H1 (cell line): ENCODE measurements around the gene DENND4A. TPM values are rescaled to one million over a fixed set of nuclear protein-coding genes. Genes with fewer than 3 reads are reported as not detected.

Experiments used
- CTCF ChIA-PET: fragments of 300-600 bp; sonication (Branson Sonifier 250); formaldehyde crosslinking; loops from one replicate; lab custom pipeline; 2021; ENCODE audit not compliant: partially characterized antibody; lab: Charles Lee
- POLR2A ChIA-PET: fragments of 300-600 bp; sonication (Branson Sonifier 250); formaldehyde crosslinking; loops from one replicate; lab custom pipeline; 2021; ENCODE audit warnings: inconsistent platforms; ENCODE audit not compliant: partially characterized antibody; lab: Charles Lee
- DNase-seq, 2 experiments: peaks; one replicate each; pipeline versions ENCODE4 v3.0.0 to v3.0.0-alpha.2; 2010 to 2022; ENCODE audit warnings: low spot score in 2 of 2, low read depth in 1 of 2, mixed read lengths in 1 of 2
- FAIRE-seq: peaks from 2 replicates; lab custom pipeline; 2011; peaks lifted over from hg19 to GRCh38; lab: Jason Lieb, UNC
- H2AFZ ChIP-seq: 2 replicates; pipeline ENCODE4 v1.8.1; 2012; ENCODE audit warnings: low read length, inconsistent platforms
- H2AK5ac ChIP-seq: 2 replicates; pipeline ENCODE4 v1.6.1; 2013; ENCODE audit warnings: low read depth, low read length
- H2BK120ac ChIP-seq: replicated peaks from 2 replicates; pipeline ENCODE3; 2013; ENCODE audit warnings: low read depth, low read length, inconsistent platforms
- H2BK12ac ChIP-seq: 2 replicates; pipeline ENCODE4 v1.6.1; 2013; ENCODE audit warnings: low read depth, low read length
- H2BK15ac ChIP-seq: 2 replicates; pipeline ENCODE4 v1.6.1; 2013; ENCODE audit warnings: low read length
- H2BK20ac ChIP-seq: 2 replicates; pipeline ENCODE4 v1.6.1; 2013; ENCODE audit warnings: low read length
- H2BK5ac ChIP-seq: 2 replicates; pipeline ENCODE4 v1.6.1; 2013; ENCODE audit warnings: low read depth, low read length
- H3K14ac ChIP-seq: 2 replicates; pipeline ENCODE4 v1.6.1; 2013; ENCODE audit warnings: inconsistent platforms; ENCODE audit not compliant: insufficient read length
- H3K18ac ChIP-seq: 2 replicates; pipeline ENCODE4 v1.6.1; 2013; ENCODE audit warnings: low read length; ENCODE audit errors: extremely low read depth
- H3K23ac ChIP-seq: 2 replicates; pipeline ENCODE4 v1.6.1; 2013; ENCODE audit warnings: inconsistent platforms; ENCODE audit not compliant: insufficient read length
- H3K23me2 ChIP-seq: 2 replicates; pipeline ENCODE4 v1.6.1; 2013; ENCODE audit warnings: low read depth, low read length
- H3K27ac ChIP-seq: 2 replicates; pipeline ENCODE4 v1.6.1; 2011; ENCODE audit warnings: low read depth, low read length, inconsistent platforms
- H3K27me3 ChIP-seq, 4 experiments: replicated peaks in 1 of 4; 1 replicate in 1 of 4; 2 replicates in 3 of 4; pipeline versions ENCODE4 v1.6.1 to v1.8.1; 2011 to 2013; ENCODE audit warnings: low read length in 3 of 4, mild to moderate bottlenecking in 3 of 4, inconsistent platforms in 2 of 4, mixed read lengths in 2 of 4, moderate library complexity in 1 of 4; ENCODE audit not compliant: control insufficient read depth in 3 of 4, insufficient read depth in 3 of 4; ENCODE audit errors: extremely low read depth in 1 of 4
- H3K36me3 ChIP-seq, 4 experiments: 2 replicates each; pipeline versions ENCODE4 v1.6.1 to v1.8.1; 2011 to 2013; ENCODE audit warnings: mild to moderate bottlenecking in 4 of 4, low read length in 3 of 4, moderate library complexity in 2 of 4, control low read depth in 1 of 4, inconsistent platforms in 1 of 4; ENCODE audit not compliant: insufficient read depth in 4 of 4, control insufficient read depth in 2 of 4
- H3K4ac ChIP-seq: replicated peaks from 2 replicates; pipeline ENCODE3; 2013; ENCODE audit warnings: low read length, low read depth, mixed read lengths, inconsistent platforms; ENCODE audit not compliant: insufficient read length
- H3K4me1 ChIP-seq, 4 experiments: replicated peaks in 1 of 4; 1 replicate in 1 of 4; 2 replicates in 3 of 4; pipeline versions ENCODE4 v1.6.1 to v1.8.1; 2011 to 2013; ENCODE audit warnings: low read length in 3 of 4, inconsistent platforms in 2 of 4, mixed read lengths in 1 of 4; ENCODE audit not compliant: insufficient read depth in 4 of 4, control insufficient read depth in 3 of 4
- H3K4me2 ChIP-seq, 2 experiments: 2 replicates each; pipeline versions ENCODE4 v1.6.1 to v1.8.1; 2011 to 2013; ENCODE audit warnings: low read depth in 2 of 2, low read length in 2 of 2, control low read depth in 1 of 2, inconsistent platforms in 1 of 2, mild to moderate bottlenecking in 1 of 2; ENCODE audit not compliant: insufficient read depth in 1 of 2
- H3K4me3 ChIP-seq, 4 experiments: fragments of 200-600, 300-600 bp in 1 of 4; sonication (generic), shearing (Covaris generic), sonication (Bioruptor Twin) in 1 of 4; 2 replicates each; pipeline versions ENCODE4 v1.5.1 to v1.8.1; 2011 to 2016; ENCODE audit warnings: low read length in 4 of 4, low read depth in 3 of 4, control low read depth in 2 of 4, inconsistent platforms in 2 of 4, mild to moderate bottlenecking in 2 of 4, mixed read lengths in 1 of 4, moderate library complexity in 1 of 4; ENCODE audit not compliant: insufficient read depth in 2 of 4; ENCODE audit errors: extremely low read depth in 1 of 4
- H3K56ac ChIP-seq: replicated peaks from 2 replicates; pipeline ENCODE3; 2013; ENCODE audit warnings: low read depth, mild to moderate bottlenecking, mixed read lengths, low read length, inconsistent platforms; ENCODE audit not compliant: insufficient read length
- H3K79me1 ChIP-seq: 2 replicates; pipeline ENCODE4 v1.6.1; 2013; ENCODE audit warnings: low read depth, low read length, control low read depth
- H3K79me2 ChIP-seq, 2 experiments: 2 replicates each; pipeline versions ENCODE4 v1.6.1 to v1.8.1; 2012 to 2013; ENCODE audit warnings: low read length in 2 of 2, mild to moderate bottlenecking in 2 of 2, inconsistent platforms in 1 of 2; ENCODE audit not compliant: insufficient read depth in 2 of 2, control insufficient read depth in 1 of 2
- H3K9ac ChIP-seq, 4 experiments: replicated peaks in 1 of 4; 1 replicate in 1 of 4; 2 replicates in 3 of 4; pipeline versions ENCODE4 v1.6.1 to v1.8.1; 2011 to 2013; ENCODE audit warnings: low read depth in 3 of 4, low read length in 3 of 4, control low read depth in 2 of 4, mild to moderate bottlenecking in 2 of 4, moderate library complexity in 2 of 4, inconsistent platforms in 1 of 4; ENCODE audit errors: extremely low read depth in 1 of 4
- H3K9me3 ChIP-seq, 2 experiments: 2 replicates each; pipeline versions ENCODE4 v1.6.1 to v1.8.1; 2012 to 2013; ENCODE audit warnings: mild to moderate bottlenecking in 2 of 2, moderate library complexity in 2 of 2, control low read depth in 1 of 2, inconsistent platforms in 1 of 2, low read depth in 1 of 2, low read length in 1 of 2, mixed read lengths in 1 of 2; ENCODE audit not compliant: insufficient read depth in 2 of 2
- H4K20me1 ChIP-seq, 2 experiments: replicated peaks in 1 of 2; 2 replicates each; pipeline versions ENCODE3 to v1.8.1; 2011 to 2013; ENCODE audit warnings: inconsistent platforms in 2 of 2, low read length in 2 of 2, mild to moderate bottlenecking in 1 of 2; ENCODE audit not compliant: insufficient read depth in 2 of 2, control insufficient read depth in 1 of 2
- H4K5ac ChIP-seq: 2 replicates; pipeline ENCODE4 v1.6.1; 2013; ENCODE audit warnings: low read length, low read depth, mixed read lengths, inconsistent platforms; ENCODE audit not compliant: insufficient read length
- H4K8ac ChIP-seq: 2 replicates; pipeline ENCODE4 v1.8.0; 2013; ENCODE audit warnings: mild to moderate bottlenecking, moderate library complexity, low read length, inconsistent platforms; ENCODE audit not compliant: insufficient read depth; ENCODE audit errors: extremely low read depth
- H4K91ac ChIP-seq: replicated peaks from 2 replicates; pipeline ENCODE3; 2013; ENCODE audit warnings: low read length, mixed read lengths, inconsistent platforms; ENCODE audit not compliant: insufficient read length
- CHD1 ChIP-seq: IDR thresholded peaks from 2 replicates; pipeline ENCODE4 v1.6.1; 2012; ENCODE audit warnings: low read depth, low read length, improper control_type of control experiment
- FOSL1 ChIP-seq: IDR thresholded peaks from 2 replicates; pipeline ENCODE4 v1.6.1; 2011; ENCODE audit warnings: mild to moderate bottlenecking, low read depth, low read length, moderate library complexity; ENCODE audit not compliant: insufficient read depth
- GTF2F1 ChIP-seq: IDR thresholded peaks from 2 replicates; pipeline ENCODE4 v1.6.1; 2012; ENCODE audit warnings: low read depth, low read length, improper control_type of control experiment, borderline replicate concordance
- HDAC2 ChIP-seq, 2 experiments: fragments of 300-600 bp in 1 of 2; sonication (generic) in 1 of 2; IDR thresholded peaks; 2 replicates each; pipeline ENCODE4 v1.6.1; 2011 to 2012; ENCODE audit warnings: low read depth in 2 of 2, low read length in 2 of 2, mild to moderate bottlenecking in 2 of 2, moderate library complexity in 2 of 2, borderline replicate concordance in 1 of 2, inconsistent platforms in 1 of 2
- HDAC6 ChIP-seq: IDR thresholded peaks from one replicate; pipeline ENCODE4 v1.7.1; 2012; ENCODE audit warnings: low read depth, mild to moderate bottlenecking, inconsistent platforms, low read length, moderate library complexity
- KDM4A ChIP-seq: IDR thresholded peaks from one replicate; pipeline ENCODE4 v1.7.1; 2012; ENCODE audit warnings: low read depth, mild to moderate bottlenecking, moderate library complexity, low read length, inconsistent platforms; ENCODE audit not compliant: severe bottlenecking
- PHF8 ChIP-seq: fragments of 200-600 bp; sonication (generic); conservative IDR thresholded peaks from 2 replicates; pipeline ENCODE4 v1.7.1; 2012; ENCODE audit warnings: low read depth, mild to moderate bottlenecking, inconsistent platforms, low read length, moderate library complexity
- RBBP5 ChIP-seq: IDR thresholded peaks from 2 replicates; pipeline ENCODE4 v1.7.1; 2012; ENCODE audit warnings: low read depth, mild to moderate bottlenecking, inconsistent platforms, low read length, moderate library complexity, borderline replicate concordance
- RFX5 ChIP-seq: IDR thresholded peaks from 2 replicates; pipeline ENCODE4 v1.6.1; 2011; ENCODE audit warnings: low read depth, low read length, improper control_type of control experiment, borderline replicate concordance
- SAP30 ChIP-seq: fragments of 300-600 bp; sonication (generic); IDR thresholded peaks from 2 replicates; pipeline ENCODE4 v1.7.1; 2012; ENCODE audit warnings: low read length, moderate library complexity, mild to moderate bottlenecking, inconsistent platforms; ENCODE audit not compliant: insufficient read depth, insufficient replicate concordance
- SP1 ChIP-seq: IDR thresholded peaks from 2 replicates; pipeline ENCODE4 v1.6.1; 2011; ENCODE audit warnings: low read depth, low read length
- TAF1 ChIP-seq: IDR thresholded peaks from 2 replicates; pipeline ENCODE4 v1.6.1; 2011; ENCODE audit warnings: mild to moderate bottlenecking, low read depth, low read length
- WGBS, 2 experiments: shearing (Covaris generic) in 1 of 2; methylation state at CpG; one replicate each; pipeline versions ENCODE4 v1.1.6 to v1.1.7; 2013 to 2015; ENCODE audit warnings: low lambda C conversion rate in 2 of 2, mixed read lengths in 2 of 2, inconsistent platforms in 1 of 2, low coverage in 1 of 2, missing lambda C conversion rate in 1 of 2; ENCODE audit not compliant: insufficient replicate concordance in 2 of 2, insufficient coverage in 1 of 2, insufficient read length in 1 of 2; ENCODE audit errors: extremely low coverage in 1 of 2, missing lambda C conversion rate in 1 of 2; 5-methylcytosine and 5-hydroxymethylcytosine counted together
- polyA plus RNA-seq, 7 experiments: library from polyadenylated mRNA; depleted of rRNA in 3 of 7; stranded (reverse) in 5 of 7; unstranded in 2 of 7; fragments of >200 nt in 5 of 7; fragments of 200-250 nt in 2 of 7; gene quantifications; 1 replicate in 5 of 7; 2 replicates in 1 of 7; 4 replicates in 1 of 7; pipeline versions ENCODE4 v1.2.1 to v1.2.3, GENCODE V29; 2011 to 2013; ENCODE audit warnings: missing spikeins in 2 of 7, mixed read lengths in 2 of 7
- total RNA-seq: library from RNA; stranded (reverse); fragmentation: NEBNext Ultra II Directional; extraction: Animal tissue kit (Norgen Biotek cat#: 25700); gene quantifications from 2 replicates; pipeline ENCODE4 v1.2.1, GENCODE V29; 2021

Gene DENND4A
- total and polyA plus RNA-seq, 2 of the 8 experiments (the other 6 are each of a cell fraction or from before 2014, with no cell fraction given): 1.3 to 4.7 TPM

GRCh38 chr15:65834603-65835282 is 42.6 kb upstream of the DENND4A start:
- H3K4me3 ChIP-seq: no peak overlapping the region
- no peak overlapping the region for H2BK12ac ChIP-seq
- H4K5ac ChIP-seq: no peak overlapping the region
- H2AFZ ChIP-seq: no peak overlapping the region
- WGBS, 2 experiments: 90% methylated on average over 8 of the region's 8 CpGs; no CpG with 5 or more reads in 1 of the 2 experiments
- no peak overlapping the region for H4K8ac ChIP-seq
- no peaks in the 10 kb centered on the region for H3K27me3 ChIP-seq
- H4K20me1 ChIP-seq: no peaks in the 10 kb centered on the region
- no peaks in the 10 kb centered on the region; the same call in 1 of the 2 replicates for H3K23me2 ChIP-seq
- no peaks in the 10 kb centered on the region for H3K79me2 ChIP-seq
- H3K9me3 ChIP-seq: no peaks in the 10 kb centered on the region
- H3K27ac ChIP-seq: no peak overlapping the region
- H3K79me1 ChIP-seq: no peaks in the 10 kb centered on the region
- H3K14ac ChIP-seq: no peak overlapping the region
- H2BK5ac ChIP-seq: no peak overlapping the region
- H3K36me3 ChIP-seq: no peaks in the 10 kb centered on the region
- H2BK15ac ChIP-seq: no peak overlapping the region
- no peak overlapping the region for H2BK20ac ChIP-seq
- H3K56ac ChIP-seq: no peak overlapping the region
- H3K4ac ChIP-seq: no peak overlapping the region
- TF ChIP-seq PHF8 (no peak), GTF2F1 (no peak), TAF1 (no peak), FOSL1 (no peak), CHD1 (no peak), KDM4A (no peak), HDAC6 (no peak), HDAC2 (IDR thresholded peaks at IDR 0.05; ENCODE audit: borderline replicate concordance in 1 of 2, low read depth in 2 of 2, low read length in 2 of 2) (no peak), SAP30 (no peak), RBBP5 (no peak), RFX5 (no peak), SP1 (no peak)
- H3K23ac ChIP-seq: no peak overlapping the region
- ChIA-PET CTCF (interaction anchor here (1.0 to 10.6 kb wide), 14 partner anchors 11 to 450 kb away, joined by 3 to 134 read pairs (median 4); no protein-coding TSS in a partner anchor), POLR2A (interaction anchor here (2.3 kb wide), 2 partner anchors 34 to 224 kb away, joined by 7 read pairs; partner anchors contain the start of genes INTS14 and RAB11A)
- no peak overlapping the region for H3K9ac ChIP-seq
- H2BK120ac ChIP-seq: no peak overlapping the region
- H3K4me1 ChIP-seq: peaks cover 4 to 17% (median 7%) of the 10 kb centered on the region in 4 experiments; a peak in 6 of 7 replicates
- no peak for DNase-seq
- no peak overlapping the region for H4K91ac ChIP-seq
- no peak overlapping the region for H3K4me2 ChIP-seq
- FAIRE-seq: no peak
- no peak overlapping the region for H2AK5ac ChIP-seq
- H3K18ac ChIP-seq: no peak overlapping the region
